Measurements from ENCODE around the gene NHLRC4. TPM values are rescaled to one million over a fixed set of nuclear protein-coding genes. Genes with fewer than 3 reads are reported as not detected.

NHLRC4 gene
- total and polyA plus RNA-seq, 2 of the 13 experiments (the other 11 are each of a cell fraction or from before 2014, with no cell fraction given), result 0.40 to 0.59 TPM

GRCh38 chr16:610513-611381 is 43.9 kb downstream of the NHLRC4 start (continued):
- TF ChIP-seq ARID4A (CRISPR knock-in tag; IDR thresholded peaks at IDR 0.05; ENCODE audit: borderline replicate concordance) (peak; percentile 53; the same call in 1 of the 2 replicates), PPARG (CRISPR knock-in tag; conservative IDR thresholded peaks at IDR 0.05) (0 out of 2 replicates have a peak, but pooled peaks have one; percentile 9), ZNF710 (CRISPR knock-in tag; IDR thresholded peaks at IDR 0.05; ENCODE audit: borderline replicate concordance) (peak; percentile 52; the same call in 1 of the 2 replicates), DMTF1 (CRISPR knock-in tag; IDR thresholded peaks at IDR 0.05) (no peak), ZNF687 (CRISPR knock-in tag; IDR thresholded peaks at IDR 0.05) (peak; percentile 88), ZFP91 (CRISPR knock-in tag; IDR thresholded peaks at IDR 0.05; ENCODE audit: borderline replicate concordance) (peak; percentile 51; the same call in 1 of the 2 replicates), NR2F2 (IDR thresholded peaks at IDR 0.05; ENCODE audit: borderline replicate concordance, low read depth) (0 out of 2 replicates have a peak, but pooled peaks have one; percentile 15), ZSCAN25 (CRISPR knock-in tag; IDR thresholded peaks at IDR 0.05) (peak; percentile 38; the same call in 1 of the 2 replicates), ZNF275 (CRISPR knock-in tag; IDR thresholded peaks at IDR 0.05; ENCODE audit: borderline replicate concordance) (no peak), GATAD2A (CRISPR knock-in tag; IDR thresholded peaks at IDR 0.05) (peak; percentile 60)
